GM19324 (cell line): ENCODE data around the gene ITGB2.

Experiments used
- ATAC-seq: cut with Tn5 transposase; IDR thresholded peaks from one replicate; pipeline ENCODE4 v1.9.1; 2021; ENCODE audit warnings: mild to moderate bottlenecking, moderate library complexity; ENCODE audit not compliant: unreplicated experiment, low FRiP score

ITGB2 gene

DNA sequence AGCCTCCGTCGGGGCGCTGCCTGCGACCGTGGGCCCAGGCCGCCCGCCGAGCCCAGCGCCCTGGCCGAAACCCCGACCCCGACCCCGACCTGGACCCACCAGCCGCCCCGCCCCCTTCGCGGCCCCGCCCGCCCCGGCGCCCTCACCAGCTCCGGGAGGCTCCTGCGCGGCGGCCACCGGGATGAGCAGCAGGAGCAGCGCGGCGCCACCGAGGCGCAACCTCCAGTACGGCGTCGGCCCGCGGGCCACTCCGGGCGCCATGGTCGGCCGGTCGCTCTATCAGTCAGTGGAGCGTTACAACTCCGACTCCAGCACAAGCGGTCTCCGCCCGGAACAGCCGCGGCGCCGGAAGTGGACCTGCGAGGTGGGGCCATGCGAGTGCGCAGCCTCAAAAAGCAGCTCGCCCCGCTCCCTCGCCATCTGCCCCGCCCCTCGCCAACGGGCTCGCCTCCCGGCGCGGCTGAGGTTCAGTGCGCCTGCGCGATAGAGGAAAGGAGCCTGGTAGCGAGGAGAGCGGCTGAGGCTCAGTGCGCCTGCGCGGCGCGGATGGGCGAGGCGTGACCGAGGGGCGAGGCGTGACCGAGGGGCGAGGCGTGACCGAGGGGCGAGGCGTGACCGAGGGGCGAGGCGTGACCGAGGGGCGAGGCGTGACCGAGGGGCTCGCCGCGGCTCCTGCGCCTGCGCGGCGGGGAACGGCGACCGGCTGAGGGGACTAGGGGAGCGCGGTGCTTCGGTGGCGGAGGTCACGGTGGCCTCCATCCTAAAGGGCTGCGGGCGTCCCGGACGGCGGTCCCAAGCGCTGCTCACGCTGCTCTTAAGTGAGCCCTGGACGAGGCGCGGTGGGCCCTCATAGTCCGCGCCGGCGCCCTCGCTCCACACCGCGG, 47.1 kb downstream of the ITGB2 start, which contains the start of gene PTTG1IP:
PTTG1IP (minus strand) TSS at position 335 of the 884 bp plus-strand sequence; CDS start at position 261, 74 bp downstream.
- ATAC-seq: peak; percentile 80

DNA sequence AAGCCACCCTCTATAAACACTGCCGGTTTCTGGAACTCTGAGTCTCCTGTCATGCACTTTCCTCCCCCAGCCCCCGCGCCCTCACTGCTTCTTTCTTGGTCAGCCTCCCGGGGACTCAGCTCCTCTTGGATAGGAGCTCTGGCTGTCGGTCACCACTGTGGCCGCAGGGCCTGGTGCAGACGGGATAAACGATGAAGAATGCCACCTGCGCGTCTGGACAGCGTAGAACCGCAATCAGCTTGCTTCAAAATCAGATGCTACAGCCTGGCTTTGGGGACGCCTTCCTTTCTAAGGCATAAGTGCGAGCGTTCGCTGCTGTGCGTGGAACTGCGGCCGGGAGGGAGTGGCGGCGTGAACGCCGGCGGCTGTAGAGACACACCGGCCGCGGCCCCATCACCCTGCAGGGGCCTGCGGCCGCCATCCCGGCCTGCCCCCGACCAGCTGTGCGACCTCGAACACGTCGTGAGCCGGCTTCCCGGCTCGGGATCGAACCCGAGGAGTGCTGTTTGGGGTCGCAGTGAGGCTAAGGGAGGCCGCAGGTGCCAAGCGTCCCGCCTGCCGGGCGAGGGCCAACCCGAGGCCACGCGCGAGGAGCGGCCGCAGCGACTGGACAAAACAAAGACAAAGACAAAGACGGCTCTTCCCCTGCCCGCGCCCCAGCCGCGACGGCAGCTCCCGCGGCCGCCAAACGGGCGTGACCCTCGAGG, 47.9 kb downstream of the ITGB2 start:
- no peak for ATAC-seq

DNA sequence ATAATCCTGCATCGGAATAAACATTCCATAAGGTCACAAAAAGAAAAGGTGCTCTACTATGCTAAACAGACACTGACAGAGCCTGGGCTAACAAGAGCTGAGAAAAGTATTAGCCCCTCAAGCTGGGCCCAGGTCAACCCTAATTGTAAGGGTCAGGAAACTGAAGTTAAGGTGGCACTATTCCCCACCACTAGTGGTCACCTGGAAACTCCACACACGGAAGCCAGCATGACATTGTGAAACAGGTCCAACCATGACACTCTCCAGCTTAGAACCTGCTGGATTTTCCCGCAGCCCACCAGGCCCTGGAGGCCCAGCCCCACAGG, 48.4 kb downstream of the ITGB2 start:
- no peak for ATAC-seq

DNA sequence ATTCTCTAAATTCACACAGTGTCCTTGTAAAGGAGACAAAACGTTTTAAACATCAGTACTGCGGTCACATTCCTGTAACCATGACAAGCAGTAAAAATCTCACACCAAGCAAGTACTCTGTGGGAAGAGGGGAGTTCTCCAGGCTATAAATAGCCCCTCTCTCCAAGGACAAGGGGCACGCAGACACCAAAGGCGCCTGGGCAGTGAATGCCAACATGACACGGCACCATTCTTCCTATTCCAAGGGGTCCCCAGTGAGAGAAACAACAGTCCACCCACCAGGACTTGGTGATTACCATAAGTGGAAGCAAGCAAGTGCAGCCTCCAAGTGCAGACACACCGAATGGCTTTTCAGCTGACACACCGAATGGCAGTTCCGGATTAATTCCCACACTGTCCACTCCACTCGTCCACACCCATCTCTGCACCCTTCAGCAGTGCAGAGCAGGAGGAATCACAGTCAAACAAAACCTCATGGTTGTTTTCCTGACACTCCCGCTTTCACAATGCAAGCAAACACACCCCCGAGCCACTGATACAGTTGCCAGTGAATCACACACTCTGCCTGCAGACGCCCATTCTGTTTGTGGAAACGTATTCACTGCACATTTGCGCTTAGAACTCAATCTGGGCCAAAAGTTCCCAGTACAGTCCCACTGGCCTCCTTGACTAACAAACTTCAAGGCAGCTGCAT, 49.0 kb downstream of the ITGB2 start:
- ATAC-seq: no peak

DNA sequence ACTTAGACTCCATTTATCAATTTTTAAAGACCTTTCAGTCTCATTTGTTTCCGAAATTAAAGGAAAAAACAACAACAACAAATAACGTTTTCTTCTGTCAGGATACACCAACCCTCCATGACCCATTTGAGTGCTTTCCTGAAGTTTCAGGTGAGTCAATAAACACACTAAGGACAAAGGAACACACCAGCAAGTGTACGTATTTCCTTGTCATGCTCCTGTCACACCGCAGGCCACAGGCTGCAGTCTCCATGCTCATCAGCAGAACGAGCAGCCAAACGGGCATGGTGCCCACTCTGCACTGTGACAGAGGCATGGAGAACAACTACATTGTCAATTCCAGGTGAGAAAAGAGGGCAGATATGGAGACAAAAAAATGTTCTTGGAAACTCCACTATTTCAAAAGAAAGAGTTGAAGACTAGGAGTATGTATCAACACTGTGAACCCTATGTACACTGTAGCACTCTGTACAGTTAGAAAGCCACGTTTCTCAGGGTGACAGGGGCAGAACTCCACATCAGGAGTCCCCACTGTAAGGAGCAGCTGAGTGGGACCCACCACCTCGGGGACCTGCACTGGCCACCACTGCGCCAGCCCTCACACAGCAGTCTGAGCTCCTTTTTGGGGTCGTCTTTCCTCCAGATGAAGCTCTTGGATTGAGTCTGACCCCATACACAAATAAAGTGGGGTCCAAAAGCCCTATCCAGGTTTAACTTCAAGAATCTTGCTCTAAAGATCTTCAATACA, 49.8 kb downstream of the ITGB2 start:
- no peak for ATAC-seq

DNA sequence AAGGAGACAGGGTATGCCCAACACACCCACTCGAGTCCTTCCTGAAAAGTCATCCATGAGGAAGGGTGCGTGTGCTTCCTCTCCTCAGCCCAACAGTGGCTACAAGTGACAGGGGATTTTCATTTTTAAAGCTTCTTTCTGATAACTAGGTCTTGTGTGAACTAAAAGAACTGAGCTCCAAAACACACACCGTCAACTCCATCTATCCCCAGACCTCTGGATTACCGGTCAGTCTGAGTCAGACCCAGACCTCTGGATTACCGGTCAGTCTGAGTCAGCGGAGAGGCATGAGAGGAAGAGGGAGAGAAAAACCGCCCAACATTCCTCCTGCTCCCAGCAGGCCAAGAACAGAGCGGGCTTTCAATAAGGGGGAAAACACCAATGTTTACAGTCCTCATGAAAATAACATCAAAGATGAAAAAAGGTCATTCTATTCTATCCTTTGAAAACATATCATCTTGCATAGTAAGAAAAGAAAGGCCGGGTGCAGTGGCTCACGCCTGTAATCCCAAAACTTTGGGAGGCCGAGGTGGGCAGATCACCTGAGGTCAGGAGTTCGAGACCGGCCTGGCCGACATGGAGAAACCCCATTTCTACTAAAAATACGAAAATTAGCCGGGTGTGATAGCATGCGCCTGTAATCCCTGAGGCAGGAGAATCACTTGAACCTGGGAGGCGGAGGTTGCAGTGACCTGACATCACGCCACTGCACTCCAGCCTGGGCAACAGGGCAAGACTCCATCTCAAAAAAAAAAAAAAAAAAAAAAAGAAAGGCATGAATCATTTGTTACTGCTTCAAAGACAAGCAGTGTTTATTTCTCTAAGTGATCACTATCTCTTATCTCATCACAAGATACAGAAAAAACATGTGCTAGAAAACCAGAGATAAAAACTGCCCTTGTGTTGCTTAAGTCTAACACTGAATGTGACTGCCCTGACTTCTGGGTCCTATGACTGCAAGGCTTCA, 50.6 kb downstream of the ITGB2 start:
- no peak for ATAC-seq

DNA sequence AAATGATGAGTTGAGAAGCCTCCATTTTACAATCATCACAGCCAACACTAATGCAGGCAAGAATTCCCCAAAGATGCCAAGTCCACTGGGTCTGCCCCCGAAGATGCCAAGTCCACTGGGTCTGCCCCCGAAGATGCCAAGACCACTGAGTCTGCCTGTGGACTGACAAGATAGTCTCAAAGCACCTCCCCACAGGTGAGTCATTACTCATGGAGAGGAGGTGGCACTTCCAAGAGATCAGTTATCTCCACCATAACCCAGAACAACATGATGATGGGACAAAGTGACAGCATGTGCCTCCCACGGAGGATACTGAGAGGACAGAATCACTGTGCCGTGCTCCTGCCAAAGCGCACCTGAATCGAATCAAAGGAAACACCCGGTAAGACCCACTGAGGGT, 52.0 kb downstream of the ITGB2 start:
- ATAC-seq: no peak

DNA sequence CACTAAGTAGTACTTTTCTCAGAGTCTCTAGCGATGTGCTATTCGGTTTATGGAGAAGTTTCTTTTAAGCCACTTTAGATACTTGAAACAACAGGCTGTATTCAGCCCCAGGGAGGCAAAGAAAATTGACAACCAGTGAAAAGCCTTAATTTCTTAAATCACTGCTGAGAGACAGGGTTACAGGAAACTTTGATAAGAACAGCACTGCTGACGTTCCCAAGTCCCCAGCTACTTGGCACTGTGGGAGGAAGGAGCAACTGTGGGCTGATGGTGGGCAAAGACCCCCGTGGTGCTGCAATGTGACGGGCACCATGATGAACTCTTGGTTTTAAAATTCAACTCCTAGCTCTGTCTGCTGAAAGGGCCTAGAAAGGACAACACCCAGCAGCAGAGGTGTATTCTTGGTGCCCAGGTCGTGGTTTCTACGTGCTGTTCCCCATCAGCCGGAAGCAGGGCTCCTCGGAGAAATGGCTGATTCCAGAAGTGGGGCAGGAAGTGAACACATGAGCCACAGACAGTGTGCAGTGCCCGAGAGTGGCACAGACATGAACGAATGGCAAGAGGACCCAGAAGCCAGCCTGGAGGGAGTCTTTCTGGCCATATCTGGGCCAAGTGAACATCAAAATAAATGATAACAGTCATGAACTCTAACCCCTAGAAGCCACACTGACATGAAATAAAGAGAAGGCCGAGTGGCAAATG, 52.5 kb downstream of the ITGB2 start:
- no peak for ATAC-seq

DNA sequence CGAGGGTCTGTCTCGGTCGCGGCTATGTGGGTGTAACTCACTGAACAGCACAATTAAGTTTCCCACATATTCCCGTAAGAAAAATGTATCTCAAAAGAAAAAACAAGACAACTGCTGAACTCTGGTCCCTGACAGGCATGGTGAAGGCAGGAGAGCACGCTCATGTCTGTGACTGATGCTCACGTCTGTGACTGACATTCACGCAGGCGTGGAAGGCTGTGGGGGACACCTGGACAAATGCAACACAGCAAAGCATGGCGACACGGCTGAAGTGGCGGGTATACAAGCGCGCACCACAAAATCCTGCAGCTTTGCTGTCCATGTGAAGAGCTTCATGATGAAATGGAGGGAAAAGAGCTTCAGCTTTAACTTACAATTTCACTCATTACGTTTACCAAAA, 53.2 kb downstream of the ITGB2 start:
- ATAC-seq: no peak

DNA sequence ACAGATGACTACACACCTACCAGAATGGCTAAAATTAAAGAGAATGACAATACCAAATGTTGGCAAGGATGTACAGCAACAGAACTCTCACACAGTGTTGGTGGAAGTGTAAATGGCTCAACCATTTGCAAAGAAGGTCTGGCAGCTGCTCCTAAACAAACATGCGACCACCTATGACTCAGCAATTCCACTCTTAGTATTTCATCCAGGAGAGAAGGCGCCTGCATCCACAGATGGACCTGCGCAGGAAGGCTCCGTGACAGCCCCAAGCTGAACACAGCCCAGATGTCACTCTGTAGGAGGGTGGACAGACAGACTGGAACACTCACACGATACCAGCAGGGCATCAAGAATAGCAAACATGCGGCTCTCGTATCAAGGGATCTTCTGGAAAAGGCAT, 53.9 kb downstream of the ITGB2 start:
- ATAC-seq: no peak

DNA sequence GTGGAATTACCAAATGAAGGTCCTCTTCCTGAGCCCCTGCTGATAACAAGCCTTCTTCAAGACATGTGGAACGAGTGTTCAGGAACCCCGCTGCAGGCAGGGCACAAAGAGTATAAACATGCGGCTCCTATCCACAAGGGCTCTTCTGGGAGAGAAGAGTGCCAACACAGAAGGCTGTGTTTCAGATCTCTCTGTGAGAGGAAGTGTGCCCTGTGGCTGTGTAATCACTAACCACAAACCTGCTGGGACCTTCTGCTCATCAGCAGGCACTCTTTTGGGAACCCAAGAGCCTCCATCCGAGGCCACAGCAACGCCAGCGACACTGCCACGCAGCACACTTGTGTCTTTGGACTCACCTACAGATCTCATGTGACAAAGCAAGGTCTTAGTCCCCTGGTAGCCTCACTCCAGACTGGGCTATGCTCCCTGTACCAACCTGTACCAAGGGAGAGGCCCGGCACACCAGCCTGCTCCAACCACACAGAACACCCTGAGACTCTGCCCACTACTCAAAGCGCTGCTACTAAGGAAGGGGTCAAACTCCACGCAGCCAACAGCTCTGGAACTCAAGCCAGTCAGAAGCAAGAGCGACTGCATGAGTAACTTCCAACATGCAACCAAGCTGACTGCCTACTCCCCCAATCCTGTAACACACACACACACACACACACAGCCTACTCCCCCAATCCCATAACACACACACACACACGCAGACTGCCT, 55.0 kb downstream of the ITGB2 start:
- ATAC-seq: peak; percentile 65

DNA sequence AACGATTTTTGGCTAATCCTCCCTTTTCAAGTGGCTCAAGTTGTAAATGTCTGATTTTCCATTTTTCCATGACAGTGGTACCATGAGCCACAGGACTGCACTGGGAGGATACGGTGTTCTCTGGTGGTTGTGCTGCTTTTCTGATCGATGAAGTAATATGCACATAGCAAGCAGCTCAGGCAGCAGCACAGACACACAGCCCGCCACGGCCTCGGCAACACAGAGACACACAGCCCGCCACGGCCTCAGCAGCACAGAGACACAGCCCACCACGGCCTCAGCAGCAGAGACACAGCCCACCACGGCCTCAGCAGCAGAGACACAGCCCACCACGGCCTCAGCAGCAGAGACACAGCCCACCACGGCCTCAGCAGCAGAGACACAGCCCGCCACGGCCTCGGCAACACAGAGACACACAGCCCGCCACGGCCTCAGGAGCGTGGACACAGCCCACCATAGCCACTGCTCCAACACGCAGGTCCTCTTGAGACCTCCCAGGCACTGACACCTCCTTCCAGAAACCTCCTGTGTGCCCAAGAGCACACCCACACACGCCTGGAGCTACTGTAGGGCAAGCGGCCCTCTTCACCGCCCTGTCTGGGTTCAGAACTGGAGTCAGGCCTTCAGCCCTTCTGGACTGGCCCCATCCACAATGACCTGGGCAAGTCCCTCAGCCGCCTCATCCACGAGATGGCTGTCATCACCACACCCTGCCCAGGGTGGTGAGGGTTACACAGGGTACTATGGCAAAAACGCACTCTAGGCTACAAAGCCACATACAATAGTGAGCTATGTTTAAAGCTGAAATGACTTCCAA, 57.6 kb downstream of the ITGB2 start:
- ATAC-seq: no peak

DNA sequence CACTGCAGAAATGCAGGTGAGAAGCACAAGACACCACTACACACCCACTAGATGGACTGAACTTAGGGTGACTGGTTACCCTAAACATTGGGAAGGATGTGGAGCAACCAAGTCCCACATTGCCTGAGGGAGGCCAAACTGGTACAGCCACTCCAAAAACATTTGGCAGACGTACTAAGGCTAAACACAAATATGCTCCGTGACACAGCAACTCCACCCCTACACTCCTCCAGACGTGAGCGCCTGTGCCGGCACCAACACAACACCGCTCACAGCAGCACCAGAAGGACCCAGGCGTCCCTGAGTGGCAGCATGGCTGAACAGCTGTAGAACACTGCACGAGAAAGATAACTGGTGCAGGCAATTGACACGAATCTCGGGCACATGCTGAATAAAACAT, 61.9 kb downstream of the ITGB2 start:
- ATAC-seq: no peak

DNA sequence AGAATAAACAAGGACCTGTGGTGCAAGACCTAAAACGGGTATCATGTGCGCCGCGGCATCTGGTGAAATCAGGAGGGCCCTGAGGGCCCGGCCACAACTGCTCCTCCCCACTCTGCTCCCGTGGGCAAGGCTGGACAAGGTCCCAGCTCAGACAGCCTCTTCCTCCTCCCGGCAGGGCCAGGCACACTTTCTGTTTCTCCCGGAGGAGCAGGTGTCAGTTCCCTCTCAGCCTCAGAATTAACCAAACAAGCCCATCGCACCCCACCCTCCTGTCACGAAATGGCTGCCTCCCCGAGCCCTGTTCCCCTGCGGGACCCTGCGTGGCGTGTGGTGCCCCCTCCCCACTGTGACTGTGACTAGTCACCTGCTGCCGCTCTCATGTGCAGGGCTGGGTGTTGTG, 62.4 kb downstream of the ITGB2 start:
- ATAC-seq: no peak

DNA sequence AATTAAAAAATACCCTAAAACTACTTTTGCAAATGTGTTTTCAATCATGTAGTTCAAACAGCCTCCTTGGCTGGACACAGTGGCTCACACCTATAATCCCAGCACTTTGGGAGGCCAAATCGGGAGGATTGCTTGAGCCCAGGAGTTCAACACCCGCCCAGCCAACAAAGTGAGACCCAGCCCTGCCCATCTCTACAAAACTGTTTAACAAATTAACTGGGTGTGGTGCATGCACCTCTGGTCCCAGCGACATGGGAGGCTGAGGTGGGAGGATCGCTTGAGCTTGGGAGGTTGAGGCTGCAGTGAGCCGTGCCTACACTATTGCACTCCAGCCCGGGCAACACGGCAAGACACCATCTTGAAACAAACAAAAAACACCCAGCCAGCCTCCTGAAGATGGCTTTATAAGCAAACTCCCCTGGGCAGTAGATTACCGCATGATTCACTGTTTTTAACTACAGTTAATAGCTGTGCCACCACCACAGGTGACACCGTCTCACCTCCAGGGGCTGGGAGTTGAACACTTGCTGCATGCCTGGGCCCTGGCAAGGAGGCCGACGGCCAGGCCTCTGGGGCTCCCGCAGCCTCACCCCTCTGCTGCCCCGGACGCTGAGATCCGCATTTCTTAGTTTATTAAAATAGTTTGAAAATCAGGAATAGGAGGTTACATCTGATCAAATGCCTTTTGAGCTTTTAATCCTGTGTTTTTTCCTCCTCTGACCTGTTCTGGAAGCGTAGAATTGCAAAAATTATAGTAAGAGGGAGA, 63.4 kb downstream of the ITGB2 start:
- ATAC-seq: no peak

DNA sequence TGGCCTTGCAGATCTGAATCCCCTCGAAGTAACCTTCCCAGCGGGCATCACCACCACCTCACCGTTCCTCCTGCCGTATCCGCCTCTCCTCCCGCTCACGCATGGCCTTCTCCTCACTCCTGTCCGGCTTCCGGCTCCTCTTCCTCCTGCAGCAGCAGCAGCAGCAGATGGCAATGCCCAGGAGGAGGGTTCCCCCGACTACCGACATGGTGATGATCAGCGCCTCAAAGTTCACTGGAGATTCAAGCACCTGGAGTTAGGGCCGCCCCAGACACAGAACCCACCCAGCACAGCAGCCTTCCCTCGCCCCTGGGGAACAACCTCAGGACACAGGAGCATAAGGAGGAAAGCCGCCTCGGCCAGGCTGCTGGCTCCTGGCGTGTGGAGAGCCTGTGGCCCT, 64.6 kb downstream of the ITGB2 start:
- no peak for ATAC-seq

DNA sequence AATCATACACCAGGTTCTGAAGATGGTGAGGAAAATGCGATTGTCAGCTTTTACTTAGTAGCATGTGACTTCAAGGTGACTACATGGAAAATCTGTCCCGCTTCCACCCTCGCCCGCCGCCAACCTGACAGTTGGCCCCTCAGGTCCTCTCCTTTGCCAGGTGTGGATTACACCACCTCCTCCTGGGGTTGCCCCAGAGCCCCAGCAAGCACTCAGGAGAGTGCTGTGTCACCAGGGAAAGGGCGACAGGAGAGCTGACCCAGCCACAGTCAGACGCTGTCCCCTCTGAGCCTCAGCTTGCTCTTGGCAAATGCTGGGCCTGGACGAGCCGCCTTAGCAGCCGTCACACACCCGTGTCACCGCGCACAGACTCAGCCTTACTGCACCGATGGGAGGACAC, 65.1 kb downstream of the ITGB2 start:
- no peak for ATAC-seq
